ENCODE data around the gene NBEAL2. TPM values are rescaled to one million over a fixed set of nuclear protein-coding genes. Genes with fewer than 3 reads are reported as not detected.

Gene NBEAL2
- total RNA-seq, 2 donors from 2014 or later = 25.8 to 53.5 TPM

DNA sequence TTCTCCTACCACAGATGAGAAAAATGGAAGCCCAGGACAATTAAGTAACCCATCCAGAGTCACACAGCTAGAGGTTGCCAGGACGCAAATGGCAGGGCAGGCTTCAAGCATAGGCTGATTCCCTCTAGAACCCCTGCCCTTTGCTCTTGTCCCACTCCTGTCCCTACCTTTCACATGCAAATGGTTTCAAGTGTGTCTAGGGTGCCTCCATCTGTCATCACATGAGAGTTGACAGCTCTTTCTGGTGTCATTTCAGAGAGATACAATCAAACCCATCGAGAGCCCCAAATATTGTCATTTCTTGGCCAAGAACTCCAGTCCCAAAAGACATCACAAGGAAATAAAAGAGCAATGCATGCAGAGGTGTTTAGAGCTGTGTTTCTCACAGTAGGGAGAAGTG lies 26.7 kb upstream of the NBEAL2 start:
- intact Hi-C loops (cut with DNase I) = no loop called here
- TF ChIP-seq POLR2A (IDR thresholded peaks at IDR 0.05) (no peak), POLR2AphosphoS5 (IDR thresholded peaks at IDR 0.05) (no peak), CTCF (IDR thresholded peaks at IDR 0.05) (no peak)
- Histone ChIP-seq H3K27me3 (replicated peaks; ENCODE audit: insufficient read depth) (no peaks in the 10 kb centered on the region), H3K9me3 (no peaks in the 10 kb centered on the region), H3K4me1 (replicated peaks) (peaks cover 15% of the 10 kb centered on the region), H3K27ac (no peak overlapping the region), H3K4me3 (no peak overlapping the region), H3K36me3 (no peaks in the 10 kb centered on the region)
- DNase-seq (ENCODE audit: low spot score) = no peak
- WGBS = 77% methylated on average over 2 of the region's 2 CpGs

DNA sequence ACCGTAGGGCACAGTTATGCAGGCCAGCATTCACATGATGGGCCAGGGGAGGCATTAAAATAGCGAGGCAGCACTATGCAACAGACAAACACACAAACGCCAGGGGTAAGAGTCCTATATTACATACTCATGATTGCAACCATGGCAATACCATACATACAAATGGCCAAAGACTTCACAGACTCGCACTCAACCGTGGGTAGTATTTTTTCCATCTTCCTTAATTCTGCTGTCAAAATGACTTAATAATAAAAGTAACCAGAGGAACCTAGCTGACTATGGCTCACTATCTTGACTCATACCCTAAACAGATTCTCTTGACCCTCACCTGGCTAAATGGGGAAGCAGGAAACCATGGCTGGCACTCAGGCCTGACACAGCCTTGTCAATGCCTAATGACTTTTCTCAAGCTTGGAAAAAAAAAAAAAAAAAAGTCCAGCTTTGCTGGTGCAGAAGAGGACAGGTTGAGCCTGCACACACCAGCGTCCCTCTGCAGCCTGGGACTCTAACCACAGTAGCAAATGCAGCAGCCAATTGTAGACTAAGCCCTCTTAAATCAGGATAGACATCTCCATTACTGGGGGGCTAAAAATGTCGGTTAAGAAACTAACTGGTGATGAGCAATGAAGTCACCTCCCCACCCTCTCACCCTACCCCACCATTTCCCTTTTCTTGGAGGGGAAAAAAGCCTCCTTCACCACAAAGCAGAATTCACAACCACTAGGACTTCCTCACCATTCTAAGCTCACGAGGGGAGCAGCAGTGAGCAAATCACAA lies 26.0 kb upstream of the NBEAL2 start:
- Histone ChIP-seq H3K4me1 (replicated peaks) (peaks cover 10% of the 10 kb centered on the region), H3K36me3 (no peaks in the 10 kb centered on the region), H3K4me3 (no peak overlapping the region), H3K27ac (no peak overlapping the region), H3K9me3 (no peaks in the 10 kb centered on the region), H3K27me3 (replicated peaks; ENCODE audit: insufficient read depth) (no peaks in the 10 kb centered on the region)
- WGBS = 71% methylated on average over 8 of the region's 8 CpGs
- intact Hi-C loops (cut with DNase I) = no loop called here
- no peak for DNase-seq (ENCODE audit: low spot score)
- no peak for TF ChIP-seq POLR2A (IDR thresholded peaks at IDR 0.05)
- no peak for TF ChIP-seq POLR2AphosphoS5 (IDR thresholded peaks at IDR 0.05)
- no peak for TF ChIP-seq CTCF (IDR thresholded peaks at IDR 0.05)

DNA sequence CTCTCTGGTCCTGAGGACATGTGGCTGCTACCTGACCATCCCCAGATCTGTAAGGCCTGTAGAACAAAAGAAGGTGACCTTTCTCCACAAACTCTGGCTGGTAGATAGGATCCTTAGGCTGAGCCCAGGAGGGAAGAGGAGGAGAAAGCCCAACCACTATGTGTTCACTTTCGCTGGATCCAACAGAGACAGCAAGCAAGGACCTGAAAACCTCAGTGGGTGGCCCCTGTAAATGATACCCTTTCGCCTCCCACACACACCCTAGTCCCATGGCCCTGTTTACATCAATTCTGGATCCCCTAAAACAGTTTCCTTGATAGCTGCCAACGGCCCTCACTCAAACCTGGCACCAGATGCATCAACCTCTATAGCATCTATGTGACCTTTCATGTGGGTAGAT lies 25.3 kb upstream of the NBEAL2 start:
- H3K36me3 ChIP-seq = no peaks in the 10 kb centered on the region
- no peak overlapping the region for H3K4me3 ChIP-seq
- intact Hi-C loops (cut with DNase I) = no loop called here
- no peaks in the 10 kb centered on the region for H3K27me3 ChIP-seq (replicated peaks; ENCODE audit: insufficient read depth)
- no peak overlapping the region for H3K27ac ChIP-seq
- no peak for DNase-seq (ENCODE audit: low spot score)
- no peaks in the 10 kb centered on the region for H3K9me3 ChIP-seq
- TF ChIP-seq CTCF (IDR thresholded peaks at IDR 0.05) (no peak), POLR2AphosphoS5 (IDR thresholded peaks at IDR 0.05) (no peak), POLR2A (IDR thresholded peaks at IDR 0.05) (no peak)
- peaks cover 4% of the 10 kb centered on the region for H3K4me1 ChIP-seq (replicated peaks)
- WGBS = 66% methylated on average over 3 of the region's 3 CpGs

DNA sequence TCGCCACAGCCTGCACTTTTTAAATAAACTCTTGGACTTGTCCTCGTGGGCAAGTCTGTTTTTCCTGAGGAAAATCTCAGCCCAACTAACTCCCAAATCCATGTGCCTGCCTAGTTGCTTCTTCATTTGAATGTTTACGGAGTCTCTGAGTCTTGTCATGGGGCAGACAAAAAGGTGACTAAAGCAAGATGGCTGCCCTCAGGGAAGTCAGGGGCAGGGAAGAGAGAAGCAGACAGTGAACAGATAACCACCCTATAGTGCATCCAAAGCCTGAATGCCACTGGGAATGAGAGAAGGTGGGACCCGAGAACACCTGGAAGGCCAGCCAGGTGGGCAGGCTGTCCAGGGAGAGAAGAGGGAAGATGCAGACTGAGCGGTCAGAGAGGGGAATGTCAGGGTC lies 24.3 kb upstream of the NBEAL2 start:
- 84% methylated on average over 5 of the region's 5 CpGs for WGBS
- no peak for DNase-seq (ENCODE audit: low spot score)
- H3K4me3 ChIP-seq = no peak overlapping the region
- no peaks in the 10 kb centered on the region for H3K36me3 ChIP-seq
- intact Hi-C loops (cut with DNase I) = no loop called here
- no peaks in the 10 kb centered on the region for H3K4me1 ChIP-seq (replicated peaks)
- no peaks in the 10 kb centered on the region for H3K9me3 ChIP-seq
- no peak overlapping the region for H3K27ac ChIP-seq
- no peaks in the 10 kb centered on the region for H3K27me3 ChIP-seq (replicated peaks; ENCODE audit: insufficient read depth)
- TF ChIP-seq CTCF (IDR thresholded peaks at IDR 0.05) = no peak
- no peak for TF ChIP-seq POLR2AphosphoS5 (IDR thresholded peaks at IDR 0.05)
- no peak for TF ChIP-seq POLR2A (IDR thresholded peaks at IDR 0.05)

GRCh38 chr3:46955801-46956259 lies 23.6 kb upstream of the NBEAL2 start:
- no peaks in the 10 kb centered on the region for H3K27me3 ChIP-seq (replicated peaks; ENCODE audit: insufficient read depth)
- TF ChIP-seq POLR2A (IDR thresholded peaks at IDR 0.05) (no peak), CTCF (IDR thresholded peaks at IDR 0.05) (no peak), POLR2AphosphoS5 (IDR thresholded peaks at IDR 0.05) (no peak)
- no peak overlapping the region for H3K4me3 ChIP-seq
- no peak overlapping the region for H3K27ac ChIP-seq
- H3K36me3 ChIP-seq = no peaks in the 10 kb centered on the region
- WGBS = 56% methylated on average over 3 of the region's 3 CpGs
- no peaks in the 10 kb centered on the region for H3K4me1 ChIP-seq (replicated peaks)
- DNase-seq (ENCODE audit: low spot score) = no peak
- no peaks in the 10 kb centered on the region for H3K9me3 ChIP-seq
- intact Hi-C loops (cut with DNase I) = no loop called here
